ENCODE results near the gene TNFSF8.

TNFSF8 gene

GRCh38 chr9:114861922-114862605 is 68.3 kb downstream of the TNFSF8 start:
- no peaks in the 10 kb centered on the region for H3K36me3 ChIP-seq (ENCODE audit: control insufficient read depth in 2 of 2, insufficient read depth in 1 of 2, low read length in 2 of 2)
- TF ChIP-seq ZNF645 (tag by site-specific recombination; IDR thresholded peaks at IDR 0.05) (no peak), ZNF248 (tag by site-specific recombination; IDR thresholded peaks at IDR 0.05) (no peak), ZNF670 (tag by site-specific recombination; IDR thresholded peaks at IDR 0.05; ENCODE audit: low read depth) (no peak), OVOL3 (tag by site-specific recombination; IDR thresholded peaks at IDR 0.05) (no peak), ZSCAN4 (tag by site-specific recombination; IDR thresholded peaks at IDR 0.05) (no peak), ZNF571 (tag by site-specific recombination; IDR thresholded peaks at IDR 0.05) (no peak), ZSCAN30 (tag by site-specific recombination; IDR thresholded peaks at IDR 0.05) (no peak), ZBTB6 (tag by site-specific recombination; IDR thresholded peaks at IDR 0.05) (no peak), MYNN (tag by site-specific recombination; IDR thresholded peaks at IDR 0.05; ENCODE audit: borderline replicate concordance) (no peak), KLF1 (tag by site-specific recombination; IDR thresholded peaks at IDR 0.05) (no peak), ZIC2 (tag by site-specific recombination; IDR thresholded peaks at IDR 0.05) (no peak), PRDM6 (tag by site-specific recombination; IDR thresholded peaks at IDR 0.05) (no peak), ZNF548 (tag by site-specific recombination; IDR thresholded peaks at IDR 0.05) (no peak), SCRT1 (tag by site-specific recombination; IDR thresholded peaks at IDR 0.05; ENCODE audit: borderline replicate concordance) (no peak), ZNF23 (tag by site-specific recombination; IDR thresholded peaks at IDR 0.05; ENCODE audit: borderline replicate concordance) (no peak)
- H3K4me3 ChIP-seq (ENCODE audit: low read depth, low read length): no peak overlapping the region
- ChIA-PET POLR2A (no interaction called here), CTCF (no interaction called here)
- H3K4me1 ChIP-seq (ENCODE audit: control insufficient read depth, insufficient read depth, low read length): no peaks in the 10 kb centered on the region
- no peak overlapping the region for H3K27ac ChIP-seq (ENCODE audit: extremely low read depth, low read depth, low read length)
- no peaks in the 10 kb centered on the region for H3K9me3 ChIP-seq (ENCODE audit: control insufficient read depth, insufficient read depth, low read depth, low read length)

GRCh38 chr9:114861273-114861672 is 69.1 kb downstream of the TNFSF8 start:
- Histone ChIP-seq H3K4me1 (ENCODE audit: control insufficient read depth, insufficient read depth, low read length) (no peaks in the 10 kb centered on the region), H3K27ac (ENCODE audit: extremely low read depth, low read depth, low read length) (no peak overlapping the region), H3K4me3 (ENCODE audit: low read depth, low read length) (no peak overlapping the region), H3K36me3 (ENCODE audit: control insufficient read depth in 2 of 2, insufficient read depth in 1 of 2, low read length in 2 of 2) (no peaks in the 10 kb centered on the region), H3K9me3 (ENCODE audit: control insufficient read depth, insufficient read depth, low read depth, low read length) (no peaks in the 10 kb centered on the region)
- POLR2A ChIA-PET: no interaction called here
- CTCF ChIA-PET: interaction anchor here (1.1 kb wide), 1 partner anchor 19 kb away, joined by 3 read pairs; no protein-coding TSS in a partner anchor
- no peak for TF ChIP-seq ZSCAN4 (tag by site-specific recombination; IDR thresholded peaks at IDR 0.05)
- no peak for TF ChIP-seq GFI1B (tag by site-specific recombination; IDR thresholded peaks at IDR 0.05)
- TF ChIP-seq YY1 (tag by site-specific recombination; IDR thresholded peaks at IDR 0.05): no peak
- no peak for TF ChIP-seq ZNF518A (tag by site-specific recombination; conservative IDR thresholded peaks at IDR 0.05; ENCODE audit: low read depth)
- TF ChIP-seq GLIS1 (tag by site-specific recombination; IDR thresholded peaks at IDR 0.05): no peak
- no peak for TF ChIP-seq ZNF48 (tag by site-specific recombination; IDR thresholded peaks at IDR 0.05)
- TF ChIP-seq ZNF133 (tag by site-specific recombination; IDR thresholded peaks at IDR 0.05): no peak
- no peak for TF ChIP-seq ZNF623 (tag by site-specific recombination; IDR thresholded peaks at IDR 0.05)
